DND-41 (cell line): ENCODE measurements around the gene HEATR5B.

Experiments
- EZH2 ChIP-seq: IDR thresholded peaks from 3 replicates; pipeline ENCODE4 v1.6.1; 2012; ENCODE audit warnings: borderline replicate concordance, low read depth, mild to moderate bottlenecking, moderate library complexity, low read length, inconsistent platforms; ENCODE audit not compliant: severe bottlenecking
- TF ChIP-seq, protein P1 (sequence below): IDR thresholded peaks from 2 replicates; pipeline ENCODE4 v1.5.1; 2012; ENCODE audit warnings: borderline replicate concordance, low read length, moderate library complexity, mild to moderate bottlenecking; ENCODE audit not compliant: poor library complexity, severe bottlenecking; ENCODE audit errors: extremely low read depth

DNA sequence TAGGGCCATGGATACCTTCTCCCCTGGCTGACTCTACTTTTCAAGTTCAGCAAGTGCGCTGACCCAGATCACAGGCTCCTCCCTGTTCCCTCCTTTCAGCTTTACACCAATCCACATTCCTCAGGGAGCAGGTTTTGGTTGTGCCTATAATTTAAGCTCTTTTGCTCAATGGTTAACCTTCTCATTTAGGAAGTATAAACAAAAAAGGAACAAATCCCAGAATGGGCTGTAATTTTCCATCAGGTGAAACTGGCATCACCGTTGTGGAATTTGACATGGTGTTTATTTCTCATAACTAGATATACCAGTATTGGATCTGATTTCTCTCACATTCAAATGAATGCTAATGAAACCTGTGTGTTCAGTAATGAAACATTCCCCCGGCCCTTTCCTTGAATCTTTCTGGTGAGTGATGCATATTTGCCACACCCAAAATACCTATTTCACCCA, 131.4 kb downstream of the HEATR5B start:
- TF ChIP-seq, protein P1, sequence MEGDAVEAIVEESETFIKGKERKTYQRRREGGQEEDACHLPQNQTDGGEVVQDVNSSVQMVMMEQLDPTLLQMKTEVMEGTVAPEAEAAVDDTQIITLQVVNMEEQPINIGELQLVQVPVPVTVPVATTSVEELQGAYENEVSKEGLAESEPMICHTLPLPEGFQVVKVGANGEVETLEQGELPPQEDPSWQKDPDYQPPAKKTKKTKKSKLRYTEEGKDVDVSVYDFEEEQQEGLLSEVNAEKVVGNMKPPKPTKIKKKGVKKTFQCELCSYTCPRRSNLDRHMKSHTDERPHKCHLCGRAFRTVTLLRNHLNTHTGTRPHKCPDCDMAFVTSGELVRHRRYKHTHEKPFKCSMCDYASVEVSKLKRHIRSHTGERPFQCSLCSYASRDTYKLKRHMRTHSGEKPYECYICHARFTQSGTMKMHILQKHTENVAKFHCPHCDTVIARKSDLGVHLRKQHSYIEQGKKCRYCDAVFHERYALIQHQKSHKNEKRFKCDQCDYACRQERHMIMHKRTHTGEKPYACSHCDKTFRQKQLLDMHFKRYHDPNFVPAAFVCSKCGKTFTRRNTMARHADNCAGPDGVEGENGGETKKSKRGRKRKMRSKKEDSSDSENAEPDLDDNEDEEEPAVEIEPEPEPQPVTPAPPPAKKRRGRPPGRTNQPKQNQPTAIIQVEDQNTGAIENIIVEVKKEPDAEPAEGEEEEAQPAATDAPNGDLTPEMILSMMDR, result no peak
- TF ChIP-seq EZH2, result no peak
